Left lung (tissue), 10 donors: ENCODE data around the gene OR9Q1. TPM values are rescaled to one million over a fixed set of nuclear protein-coding genes. Genes with fewer than 3 reads are reported as not detected.

Experiments used
- ATAC-seq: fragments of 200-7000 bp; cut with Tn5 transposase; one replicate; pipeline ENCODE4 v1.9.1; 2020; ENCODE audit warnings: moderate library complexity
- DNase-seq, 4 donors: peaks; one replicate each; pipeline ENCODE4 v3.0.0-alpha.2; 2013 to 2020
- H3K27ac ChIP-seq, 2 donors: fragments of 200-600 bp; sonication (generic) in 1 of 2; one replicate each; pipeline versions ENCODE4 v1.5.0 to v1.8.0; 2020 to 2021
- H3K27me3 ChIP-seq, 2 donors: fragments of 200-600 bp; sonication (generic) in 1 of 2; one replicate each; pipeline versions ENCODE4 v1.5.0 to v1.8.0; 2020 to 2021
- H3K36me3 ChIP-seq, 2 donors: fragments of 200-600 bp; sonication (generic) in 1 of 2; one replicate each; pipeline versions ENCODE4 v1.5.0 to v1.8.0; 2020 to 2021
- H3K4me1 ChIP-seq, 2 donors: fragments of 200-600 bp; one replicate each; pipeline ENCODE4 v1.8.0; 2021
- H3K4me3 ChIP-seq, 2 donors: fragments of 200-600 bp; sonication (generic) in 1 of 2; one replicate each; pipeline versions ENCODE4 v1.5.0 to v1.8.0; 2020 to 2021; ENCODE audit warnings: mild to moderate bottlenecking in 1 of 2
- H3K9me3 ChIP-seq, 2 donors: fragments of 200-600 bp; sonication (generic) in 1 of 2; one replicate each; pipeline versions ENCODE4 v1.5.0 to v1.8.0; 2020 to 2021
- intact Hi-C, 2 donors: fragments of 100-400 bp; cut with DNase I; formaldehyde crosslinking; loops; one replicate each; pipeline versions ENCODE4 v1.11.2 to v1.14.2; 2022
- polyA plus RNA-seq, 6 donors: library from polyadenylated mRNA; unstranded; fragments of 120-200 nt; gene quantifications; one replicate each; pipeline ENCODE4 v1.2.1, GENCODE V29; 2013; ENCODE audit not compliant: insufficient read length in 6 of 6
- total RNA-seq, 2 donors: library from RNA; stranded (reverse); fragmentation: NEBNext Ultra II Directional; extraction: Animal tissue kit (Norgen Biotek cat#: 25700); gene quantifications; one replicate each; pipeline ENCODE4 v1.2.1, GENCODE V29; 2021
- TF ChIP-seq, protein P1 (sequence below), 2 donors: fragments of 200-600 bp; sonication (generic) in 1 of 2; IDR thresholded peaks; one replicate each; pipeline versions ENCODE4 v1.5.0 to v1.8.0; 2021; ENCODE audit warnings: antibody characterized with exemption in 2 of 2
- donor health status: DM: no; HTN: yes; CAD: no.
- donor health status: DM: no; HTN: no; CAD: no.

OR9Q1 gene
- total and polyA plus RNA-seq, 8 donors = 0.07 TPM; not detected in 7

DNA sequence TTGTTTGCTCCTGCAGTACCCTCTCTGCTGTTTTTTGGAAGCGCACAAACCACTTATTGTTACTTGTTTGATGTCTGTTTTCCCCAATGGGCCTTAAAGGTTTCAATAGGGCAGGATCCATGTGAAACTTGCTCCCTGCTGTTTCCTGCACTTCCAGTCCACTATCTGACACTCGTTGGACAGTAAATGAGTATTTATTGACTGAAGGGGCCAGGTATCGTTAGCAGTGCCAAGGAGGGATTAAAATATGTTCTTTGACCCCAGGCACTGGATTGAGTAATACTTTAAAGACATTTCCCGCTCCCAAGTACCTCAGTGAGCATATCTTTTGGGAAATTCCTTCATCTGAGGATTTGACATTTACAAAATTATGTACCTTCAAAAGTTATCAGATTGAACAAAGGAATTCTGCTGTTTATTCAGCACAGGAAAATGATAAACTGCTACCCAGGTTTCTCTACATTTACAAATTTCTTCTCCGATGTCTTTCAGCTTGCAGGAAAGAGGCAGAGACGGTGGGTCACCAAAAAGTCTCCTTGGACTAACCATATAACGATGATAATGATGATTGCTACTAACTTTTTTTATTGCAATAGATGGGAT, 141.9 kb downstream of the OR9Q1 start:
- Histone ChIP-seq H3K36me3 (no peaks in the 10 kb centered on the region), H3K27me3 (no peaks in the 10 kb centered on the region), H3K9me3 (no peaks in the 10 kb centered on the region), H3K4me3 (no peak overlapping the region), H3K4me1 (no peaks in the 10 kb centered on the region), H3K27ac (no peak overlapping the region)
- intact Hi-C loops = no loop called here
- DNase-seq (no peak), ATAC-seq (no peak)
- TF ChIP-seq, protein P1, sequence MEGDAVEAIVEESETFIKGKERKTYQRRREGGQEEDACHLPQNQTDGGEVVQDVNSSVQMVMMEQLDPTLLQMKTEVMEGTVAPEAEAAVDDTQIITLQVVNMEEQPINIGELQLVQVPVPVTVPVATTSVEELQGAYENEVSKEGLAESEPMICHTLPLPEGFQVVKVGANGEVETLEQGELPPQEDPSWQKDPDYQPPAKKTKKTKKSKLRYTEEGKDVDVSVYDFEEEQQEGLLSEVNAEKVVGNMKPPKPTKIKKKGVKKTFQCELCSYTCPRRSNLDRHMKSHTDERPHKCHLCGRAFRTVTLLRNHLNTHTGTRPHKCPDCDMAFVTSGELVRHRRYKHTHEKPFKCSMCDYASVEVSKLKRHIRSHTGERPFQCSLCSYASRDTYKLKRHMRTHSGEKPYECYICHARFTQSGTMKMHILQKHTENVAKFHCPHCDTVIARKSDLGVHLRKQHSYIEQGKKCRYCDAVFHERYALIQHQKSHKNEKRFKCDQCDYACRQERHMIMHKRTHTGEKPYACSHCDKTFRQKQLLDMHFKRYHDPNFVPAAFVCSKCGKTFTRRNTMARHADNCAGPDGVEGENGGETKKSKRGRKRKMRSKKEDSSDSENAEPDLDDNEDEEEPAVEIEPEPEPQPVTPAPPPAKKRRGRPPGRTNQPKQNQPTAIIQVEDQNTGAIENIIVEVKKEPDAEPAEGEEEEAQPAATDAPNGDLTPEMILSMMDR (IDR thresholded peaks at IDR 0.05) = no peak

DNA sequence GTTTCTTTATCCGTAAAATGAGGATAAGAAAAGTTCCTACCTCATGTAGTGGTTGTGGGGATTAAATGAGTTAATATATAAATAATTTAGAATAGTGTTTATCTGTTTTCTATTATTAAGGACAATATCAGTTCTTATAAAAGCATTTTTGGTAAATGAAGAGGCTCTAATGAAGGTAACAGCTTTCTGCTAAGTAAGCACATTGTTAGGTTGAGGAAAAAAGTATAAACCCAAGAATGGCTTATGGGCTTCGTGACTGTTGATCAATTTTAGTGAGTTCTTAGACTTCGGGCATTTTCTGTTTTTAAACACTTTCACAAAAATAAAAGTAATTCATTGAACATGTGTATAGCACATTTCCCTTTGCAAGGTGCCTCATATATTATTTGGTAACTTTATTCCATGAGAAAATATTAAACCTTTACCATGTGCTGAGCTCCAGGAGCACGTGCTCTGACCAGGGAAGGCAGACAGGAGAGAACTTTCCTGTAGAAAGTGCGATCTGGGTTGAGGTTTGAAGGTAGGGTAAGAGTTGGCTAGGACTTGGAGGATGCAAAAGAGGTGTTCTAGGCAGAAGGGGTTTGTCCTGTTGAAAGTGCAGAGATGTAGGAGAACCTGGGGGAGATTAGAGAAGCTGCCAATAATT, 153.9 kb downstream of the OR9Q1 start:
- no peaks in the 10 kb centered on the region for H3K9me3 ChIP-seq
- TF ChIP-seq, protein P1 (IDR thresholded peaks at IDR 0.05) = no peak
- no peak overlapping the region for H3K27ac ChIP-seq
- H3K27me3 ChIP-seq = no peaks in the 10 kb centered on the region
- H3K4me1 ChIP-seq = no peaks in the 10 kb centered on the region
- DNase-seq (no peak), ATAC-seq (no peak)
- intact Hi-C loops = no loop called here
- no peaks in the 10 kb centered on the region for H3K36me3 ChIP-seq
- H3K4me3 ChIP-seq = no peak overlapping the region

DNA sequence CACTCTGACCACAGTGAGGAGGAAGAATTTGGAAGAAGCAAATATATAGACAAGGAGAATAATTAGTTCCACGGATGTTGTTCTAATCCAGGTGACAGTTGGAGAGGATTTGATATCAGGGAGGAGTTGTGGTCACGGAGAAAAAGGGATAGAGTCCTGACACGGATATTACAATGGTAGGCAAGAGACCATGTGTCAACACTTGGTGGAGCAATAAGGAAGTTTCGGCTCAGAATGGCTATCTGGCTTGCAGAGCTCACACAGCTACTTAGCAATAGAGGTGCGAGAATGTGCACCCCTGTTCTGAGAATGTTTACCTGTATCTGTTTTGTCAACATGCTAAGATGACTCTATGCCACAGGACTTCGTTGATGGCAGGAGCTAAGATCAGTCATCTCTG, 154.8 kb downstream of the OR9Q1 start:
- intact Hi-C loops = no loop called here
- Histone ChIP-seq H3K27ac (no peak overlapping the region), H3K4me1 (no peaks in the 10 kb centered on the region), H3K27me3 (no peaks in the 10 kb centered on the region), H3K4me3 (no peak overlapping the region), H3K36me3 (no peaks in the 10 kb centered on the region), H3K9me3 (no peaks in the 10 kb centered on the region)
- no peak for ATAC-seq
- TF ChIP-seq, protein P1 (IDR thresholded peaks at IDR 0.05) = no peak
- DNase-seq = no peak

DNA sequence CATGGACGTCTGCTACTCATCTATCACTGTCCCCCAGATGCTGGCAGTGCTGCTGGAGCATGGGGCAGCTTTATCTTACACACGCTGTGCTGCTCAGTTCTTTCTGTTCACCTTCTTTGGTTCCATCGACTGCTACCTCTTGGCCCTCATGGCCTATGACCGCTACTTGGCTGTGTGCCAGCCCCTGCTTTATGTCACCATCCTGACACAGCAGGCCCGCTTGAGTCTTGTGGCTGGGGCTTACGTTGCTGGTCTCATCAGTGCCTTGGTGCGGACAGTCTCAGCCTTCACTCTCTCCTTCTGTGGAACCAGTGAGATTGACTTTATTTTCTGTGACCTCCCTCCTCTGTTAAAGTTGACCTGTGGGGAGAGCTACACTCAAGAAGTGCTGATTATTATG, 156.0 kb downstream of the OR9Q1 start:
- no peak overlapping the region for H3K4me3 ChIP-seq
- ATAC-seq (no peak), DNase-seq (no peak)
- H3K4me1 ChIP-seq = no peaks in the 10 kb centered on the region
- TF ChIP-seq, protein P1 (IDR thresholded peaks at IDR 0.05) = no peak
- no peaks in the 10 kb centered on the region for H3K27me3 ChIP-seq
- H3K9me3 ChIP-seq = no peaks in the 10 kb centered on the region
- no peaks in the 10 kb centered on the region for H3K36me3 ChIP-seq
- intact Hi-C loops = no loop called here
- no peak overlapping the region for H3K27ac ChIP-seq

DNA sequence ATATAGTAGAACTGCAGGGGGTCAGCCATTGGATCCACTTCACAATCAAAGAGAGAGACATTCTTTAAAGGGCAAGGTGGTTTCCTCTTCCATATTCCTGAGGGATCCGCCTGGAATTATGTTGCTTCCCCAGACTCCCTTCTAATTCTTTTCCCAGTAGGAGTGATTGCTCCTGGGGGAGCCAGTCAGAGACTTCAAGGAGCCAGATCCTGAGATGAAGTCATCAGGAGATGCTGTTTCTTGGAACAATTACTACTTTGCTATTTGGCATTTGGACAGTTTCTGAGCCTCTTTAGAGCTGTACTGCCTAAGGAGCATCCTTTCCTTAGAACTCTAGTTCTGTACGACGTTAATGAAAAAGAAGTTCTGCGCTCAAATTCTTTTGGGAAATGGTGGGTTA, 163.3 kb downstream of the OR9Q1 start:
- no peaks in the 10 kb centered on the region for H3K9me3 ChIP-seq
- H3K27me3 ChIP-seq = no peaks in the 10 kb centered on the region
- no peaks in the 10 kb centered on the region for H3K36me3 ChIP-seq
- H3K4me1 ChIP-seq = no peaks in the 10 kb centered on the region
- H3K27ac ChIP-seq = no peak overlapping the region
- no peak for DNase-seq
- no peak for ATAC-seq
- intact Hi-C loops = no loop called here
- no peak overlapping the region for H3K4me3 ChIP-seq
- TF ChIP-seq, protein P1 (IDR thresholded peaks at IDR 0.05) = no peak
